SK-N-SH treated with all-trans-retinoic acid at 6 μM for 48 hours (cell line): ENCODE measurements around the gene LRRC14B.

Experiments used
- CSDC2 ChIP-seq: fragments of 250-450 bp; sonication (Bioruptor Pico); IDR thresholded peaks from 2 replicates; pipeline ENCODE4 v1.5.0; 2020; ENCODE audit warnings: mild to moderate bottlenecking, moderate library complexity
- ISL1 ChIP-seq: fragments of 250-450 bp; sonication (Bioruptor Pico); IDR thresholded peaks from 2 replicates; pipeline ENCODE4 v2.1.2; 2022; ENCODE audit warnings: mild to moderate bottlenecking, moderate library complexity
- PPARA ChIP-seq: fragments of 250-450 bp; sonication (Bioruptor Pico); IDR thresholded peaks from 2 replicates; pipeline ENCODE4 v1.5.0; 2020; ENCODE audit warnings: mild to moderate bottlenecking, borderline replicate concordance
- RARB ChIP-seq: fragments of 250-450 bp; sonication (Bioruptor Pico); IDR thresholded peaks from 2 replicates; pipeline ENCODE4 v1.8.0; 2021; ENCODE audit warnings: mild to moderate bottlenecking, moderate library complexity
- ZFP3 ChIP-seq: fragments of 250-450 bp; sonication (Bioruptor Pico); IDR thresholded peaks from 2 replicates; pipeline ENCODE4 v1.5.0; 2020; ENCODE audit warnings: mild to moderate bottlenecking, moderate library complexity
- ZFP30 ChIP-seq: fragments of 450-650 bp; formaldehyde crosslinking; IDR thresholded peaks from 2 replicates; pipeline ENCODE4 v1.5.0; 2022; ENCODE audit warnings: mild to moderate bottlenecking, moderate library complexity
- ZNF565 ChIP-seq: fragments of 450-650 bp; formaldehyde crosslinking; conservative IDR thresholded peaks from 2 replicates; pipeline ENCODE4 v1.5.0; 2020; ENCODE audit warnings: low read depth, mild to moderate bottlenecking, moderate library complexity
- ZNF70 ChIP-seq: fragments of 450-650 bp; formaldehyde crosslinking; IDR thresholded peaks from 2 replicates; pipeline ENCODE4 v1.5.0; 2020; ENCODE audit warnings: mild to moderate bottlenecking, moderate library complexity
- TF ChIP-seq, protein P1 (sequence below): fragments of 250-450 bp; sonication (Bioruptor Pico); IDR thresholded peaks from 2 replicates; pipeline ENCODE4 v1.8.0; 2021; ENCODE audit warnings: low read depth, mild to moderate bottlenecking, moderate library complexity, borderline replicate concordance
- TF ChIP-seq, protein P2 (sequence below): fragments of 250-450 bp; sonication (Bioruptor Pico); IDR thresholded peaks from 2 replicates; pipeline ENCODE4 v1.5.1; 2020; ENCODE audit warnings: low read depth, mild to moderate bottlenecking, moderate library complexity
- TF ChIP-seq, protein P3 (sequence below): fragments of 250-450 bp; sonication (Bioruptor Pico); IDR thresholded peaks from 2 replicates; pipeline ENCODE4 v1.8.0; 2020; ENCODE audit warnings: mild to moderate bottlenecking, moderate library complexity, borderline replicate concordance
- TF ChIP-seq, protein P4 (sequence below): fragments of 250-450 bp; sonication (Bioruptor Pico); IDR thresholded peaks from 2 replicates; pipeline ENCODE4 v1.5.1; 2021; ENCODE audit warnings: mild to moderate bottlenecking, moderate library complexity

DNA sequence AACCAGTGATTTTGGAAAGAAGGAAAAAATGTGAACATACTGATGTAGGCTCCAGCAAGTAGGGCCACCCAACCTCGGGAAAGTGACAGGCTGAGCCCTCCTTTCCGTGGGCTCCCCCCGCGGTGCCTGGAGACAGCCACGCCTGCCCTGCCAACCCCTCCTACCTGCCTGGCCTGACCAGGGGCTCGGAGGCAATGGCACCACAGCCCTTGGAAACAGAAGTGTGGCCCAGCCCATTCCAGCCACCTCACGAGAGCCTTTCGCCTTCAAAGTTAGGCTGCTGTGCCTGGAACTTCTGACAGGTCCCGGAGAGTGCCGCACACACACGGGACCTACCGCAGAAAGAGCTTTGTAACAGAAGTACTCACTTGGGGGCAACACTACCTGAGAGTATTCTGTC, 49.5 kb upstream of the LRRC14B start:
- no peak for TF ChIP-seq ZFP30 (CRISPR knock-in tag)
- no peak for TF ChIP-seq PPARA
- TF ChIP-seq ZNF70 (CRISPR knock-in tag): no peak
- no peak for TF ChIP-seq ZFP3 (CRISPR knock-in tag)
- TF ChIP-seq, protein P1, sequence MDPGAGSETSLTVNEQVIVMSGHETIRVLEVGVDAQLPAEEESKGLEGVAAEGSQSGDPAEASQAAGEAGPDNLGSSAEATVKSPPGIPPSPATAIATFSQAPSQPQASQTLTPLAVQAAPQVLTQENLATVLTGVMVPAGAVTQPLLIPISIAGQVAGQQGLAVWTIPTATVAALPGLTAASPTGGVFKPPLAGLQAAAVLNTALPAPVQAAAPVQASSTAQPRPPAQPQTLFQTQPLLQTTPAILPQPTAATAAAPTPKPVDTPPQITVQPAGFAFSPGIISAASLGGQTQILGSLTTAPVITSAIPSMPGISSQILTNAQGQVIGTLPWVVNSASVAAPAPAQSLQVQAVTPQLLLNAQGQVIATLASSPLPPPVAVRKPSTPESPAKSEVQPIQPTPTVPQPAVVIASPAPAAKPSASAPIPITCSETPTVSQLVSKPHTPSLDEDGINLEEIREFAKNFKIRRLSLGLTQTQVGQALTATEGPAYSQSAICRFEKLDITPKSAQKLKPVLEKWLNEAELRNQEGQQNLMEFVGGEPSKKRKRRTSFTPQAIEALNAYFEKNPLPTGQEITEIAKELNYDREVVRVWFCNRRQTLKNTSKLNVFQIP (CRISPR knock-in tag): no peak
- TF ChIP-seq, protein P2, sequence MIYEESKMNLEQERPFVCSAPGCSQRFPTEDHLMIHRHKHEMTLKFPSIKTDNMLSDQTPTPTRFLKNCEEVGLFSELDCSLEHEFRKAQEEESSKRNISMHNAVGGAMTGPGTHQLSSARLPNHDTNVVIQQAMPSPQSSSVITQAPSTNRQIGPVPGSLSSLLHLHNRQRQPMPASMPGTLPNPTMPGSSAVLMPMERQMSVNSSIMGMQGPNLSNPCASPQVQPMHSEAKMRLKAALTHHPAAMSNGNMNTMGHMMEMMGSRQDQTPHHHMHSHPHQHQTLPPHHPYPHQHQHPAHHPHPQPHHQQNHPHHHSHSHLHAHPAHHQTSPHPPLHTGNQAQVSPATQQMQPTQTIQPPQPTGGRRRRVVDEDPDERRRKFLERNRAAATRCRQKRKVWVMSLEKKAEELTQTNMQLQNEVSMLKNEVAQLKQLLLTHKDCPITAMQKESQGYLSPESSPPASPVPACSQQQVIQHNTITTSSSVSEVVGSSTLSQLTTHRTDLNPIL (CRISPR knock-in tag): no peak
- TF ChIP-seq, protein P3, sequence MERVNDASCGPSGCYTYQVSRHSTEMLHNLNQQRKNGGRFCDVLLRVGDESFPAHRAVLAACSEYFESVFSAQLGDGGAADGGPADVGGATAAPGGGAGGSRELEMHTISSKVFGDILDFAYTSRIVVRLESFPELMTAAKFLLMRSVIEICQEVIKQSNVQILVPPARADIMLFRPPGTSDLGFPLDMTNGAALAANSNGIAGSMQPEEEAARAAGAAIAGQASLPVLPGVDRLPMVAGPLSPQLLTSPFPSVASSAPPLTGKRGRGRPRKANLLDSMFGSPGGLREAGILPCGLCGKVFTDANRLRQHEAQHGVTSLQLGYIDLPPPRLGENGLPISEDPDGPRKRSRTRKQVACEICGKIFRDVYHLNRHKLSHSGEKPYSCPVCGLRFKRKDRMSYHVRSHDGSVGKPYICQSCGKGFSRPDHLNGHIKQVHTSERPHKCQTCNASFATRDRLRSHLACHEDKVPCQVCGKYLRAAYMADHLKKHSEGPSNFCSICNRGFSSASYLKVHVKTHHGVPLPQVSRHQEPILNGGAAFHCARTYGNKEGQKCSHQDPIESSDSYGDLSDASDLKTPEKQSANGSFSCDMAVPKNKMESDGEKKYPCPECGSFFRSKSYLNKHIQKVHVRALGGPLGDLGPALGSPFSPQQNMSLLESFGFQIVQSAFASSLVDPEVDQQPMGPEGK (CRISPR knock-in tag): no peak
- no peak for TF ChIP-seq ISL1 (CRISPR knock-in tag)
- TF ChIP-seq, protein P4, sequence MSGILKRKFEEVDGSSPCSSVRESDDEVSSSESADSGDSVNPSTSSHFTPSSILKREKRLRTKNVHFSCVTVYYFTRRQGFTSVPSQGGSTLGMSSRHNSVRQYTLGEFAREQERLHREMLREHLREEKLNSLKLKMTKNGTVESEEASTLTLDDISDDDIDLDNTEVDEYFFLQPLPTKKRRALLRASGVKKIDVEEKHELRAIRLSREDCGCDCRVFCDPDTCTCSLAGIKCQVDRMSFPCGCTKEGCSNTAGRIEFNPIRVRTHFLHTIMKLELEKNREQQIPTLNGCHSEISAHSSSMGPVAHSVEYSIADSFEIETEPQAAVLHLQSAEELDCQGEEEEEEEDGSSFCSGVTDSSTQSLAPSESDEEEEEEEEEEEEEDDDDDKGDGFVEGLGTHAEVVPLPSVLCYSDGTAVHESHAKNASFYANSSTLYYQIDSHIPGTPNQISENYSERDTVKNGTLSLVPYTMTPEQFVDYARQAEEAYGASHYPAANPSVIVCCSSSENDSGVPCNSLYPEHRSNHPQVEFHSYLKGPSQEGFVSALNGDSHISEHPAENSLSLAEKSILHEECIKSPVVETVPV (CRISPR knock-in tag): no peak
- no peak for TF ChIP-seq CSDC2 (CRISPR knock-in tag)
- no peak for TF ChIP-seq RARB (CRISPR knock-in tag)
- TF ChIP-seq ZNF565 (CRISPR knock-in tag): no peak
